ENCODE data around the gene SLC44A1.
A peak's percentile ranks its signal among the peaks of the same experiment; 100 is the strongest.

SLC44A1 gene

GRCh38 chr9:105306351-105307140 lies 62.1 kb downstream of the SLC44A1 start:
- DNase-seq, result no peak

- DNase-seq, result no peak
These were observed 63.2 kb downstream of the SLC44A1 start for GRCh38 chr9:105307591-105308130.

GRCh38 chr9:105308461-105309341 lies 64.2 kb downstream of the SLC44A1 start:
- no peak for DNase-seq

GRCh38 chr9:105309531-105309931 lies 65.1 kb downstream of the SLC44A1 start:
- DNase-seq, result no peak

GRCh38 chr9:105311306-105311705 lies 66.9 kb downstream of the SLC44A1 start:
- DNase-seq, result no peak

- DNase-seq, result no peak
These were observed 68.8 kb downstream of the SLC44A1 start for GRCh38 chr9:105313238-105313637.

GRCh38 chr9:105316703-105317102 lies 72.3 kb downstream of the SLC44A1 start:
- no peak for DNase-seq

- DNase-seq, result no peak
These were observed 74.3 kb downstream of the SLC44A1 start for GRCh38 chr9:105318729-105319191.

GRCh38 chr9:105319202-105319813 lies 74.9 kb downstream of the SLC44A1 start:
- DNase-seq, result no peak

- no peak for DNase-seq
These were observed 76.1 kb downstream of the SLC44A1 start for GRCh38 chr9:105320568-105320967.

- DNase-seq, result no peak
These were observed 83.8 kb downstream of the SLC44A1 start for GRCh38 chr9:105328296-105328695.

GRCh38 chr9:105328872-105329718 lies 84.6 kb downstream of the SLC44A1 start:
- no peak for DNase-seq

- no peak for DNase-seq
These were observed 85.2 kb downstream of the SLC44A1 start for GRCh38 chr9:105329719-105330062.

GRCh38 chr9:105330201-105330600 lies 85.8 kb downstream of the SLC44A1 start:
- no peak for DNase-seq

GRCh38 chr9:105330755-105331154 lies 86.3 kb downstream of the SLC44A1 start:
- DNase-seq, result no peak

- DNase-seq, result no peak
These were observed 86.7 kb downstream of the SLC44A1 start for GRCh38 chr9:105331160-105331559.

- no peak for DNase-seq
These were observed 87.3 kb downstream of the SLC44A1 start for GRCh38 chr9:105331755-105332154.

- DNase-seq, result no peak
These were observed 88.0 kb downstream of the SLC44A1 start for GRCh38 chr9:105332471-105332870.

- DNase-seq, result no peak
These were observed 88.6 kb downstream of the SLC44A1 start for GRCh38 chr9:105333076-105333475.

GRCh38 chr9:105333811-105334210 lies 89.4 kb downstream of the SLC44A1 start:
- no peak for DNase-seq

GRCh38 chr9:105338308-105338707 lies 93.9 kb downstream of the SLC44A1 start:
- peak; percentile 9 for DNase-seq

GRCh38 chr9:105339849-105340248 lies 95.4 kb downstream of the SLC44A1 start:
- DNase-seq, result no peak
